Adrenal gland (tissue), 12 donors: ENCODE data around the gene PTPN20. TPM values are rescaled to one million over a fixed set of nuclear protein-coding genes. Genes with fewer than 3 reads are reported as not detected.

ENCODE experiments used
- DNase-seq, 7 donors: peaks; one replicate each; pipeline ENCODE4 v3.0.0-alpha.2; 2019 to 2020
- H3K27ac ChIP-seq, 5 donors: fragments of 200-600 bp; sonication (generic) in 4 of 5; 1 replicate in 3 of 5; 2 replicates in 2 of 5; pipeline versions ENCODE4 v1.5.1 to v1.8.0; 2016 to 2020; ENCODE audit warnings: mild to moderate bottlenecking in 1 of 5
- H3K27me3 ChIP-seq: fragments of 200-600 bp; 2 replicates; pipeline ENCODE4 v1.8.0; 2021
- H3K36me3 ChIP-seq, 2 donors: fragments of 200-600 bp; replicated peaks in 1 of 2; 1 replicate in 1 of 2; 2 replicates in 1 of 2; pipeline versions ENCODE4 v1.5.1 to v1.8.0; 2018 to 2022
- H3K4me1 ChIP-seq, 2 donors: fragments of 200-600 bp; replicated peaks in 1 of 2; 1 replicate in 1 of 2; 2 replicates in 1 of 2; pipeline versions ENCODE4 v1.5.1 to v1.8.0; 2018 to 2021
- H3K4me3 ChIP-seq, 4 donors: fragments of 200-600 bp; sonication (generic) in 3 of 4; one replicate each; pipeline ENCODE4 v1.5.1; 2016 to 2018
- H3K9me3 ChIP-seq, 3 donors: fragments of 200-600 bp; sonication (generic) in 1 of 3; replicated peaks in 1 of 3; 1 replicate in 2 of 3; 2 replicates in 1 of 3; pipeline versions ENCODE4 v1.5.1 to v1.8.0; 2016 to 2021
- POLR2A ChIP-seq, 2 donors: fragments of 450-650 bp; IDR thresholded peaks; one replicate each; pipeline ENCODE4 v1.6.1; 2017; ENCODE audit warnings: antibody characterized with exemption in 2 of 2, mild to moderate bottlenecking in 2 of 2, moderate library complexity in 1 of 2
- WGBS, 4 donors: extraction: QIAGEN DNeasy Blood & Tissue Kit in 2 of 4; methylation state at CpG; one replicate each; pipeline versions ENCODE4 v1.1.5 to v1.1.7; 2013 to 2017; 5-methylcytosine and 5-hydroxymethylcytosine counted together
- intact Hi-C, 2 donors: fragments of 100-400 bp; cut with DNase I; formaldehyde crosslinking; loops; one replicate each; pipeline versions ENCODE4 v1.14.1 to v1.15.0; 2022 to 2023
- polyA plus RNA-seq, 3 donors: library from polyadenylated mRNA; stranded (reverse); fragments of 200-250 nt in 2 of 3; fragments of 350-450 nt in 1 of 3; fragmentation: Illumina TruSeq in 1 of 3; extraction: RNeasy Lipid Tissue Mini Kit (QIAGEN cat#74804) in 1 of 3; gene quantifications; one replicate each; pipeline ENCODE4 v1.2.3, GENCODE V29; 2013 to 2014
- total RNA-seq, 9 donors: library from RNA; depleted of rRNA in 4 of 9; stranded (reverse); fragments of >200 nt in 4 of 9; fragments of 120-200 nt in 1 of 9; fragmentation: NEBNext Ultra II Directional in 1 of 9; extraction: Animal tissue kit (Norgen Biotek cat#: 25700) in 1 of 9; gene quantifications; one replicate each; pipeline versions ENCODE4 v1.1.0 to v1.2.4, GENCODE V29; 2013 to 2023
- TF ChIP-seq, protein P1 (sequence below), 6 experiments: fragments of 450-650 bp in 4 of 6; fragments of 200-600 bp in 2 of 6; sonication (generic) in 1 of 6; IDR thresholded peaks; 1 replicate in 5 of 6; 2 replicates in 1 of 6; pipeline versions ENCODE4 v1.5.1 to v1.8.0; 2016 to 2021; ENCODE audit warnings: antibody characterized with exemption in 6 of 6, mild to moderate bottlenecking in 2 of 6, moderate library complexity in 1 of 6
- donor health status: healthy with polysubstance abuse.
- donor health status: Bipolar disorder and iron deficiency.
- donor health status: DM: yes; HTN: yes; CAD: no.
- donor health status: DM: no; HTN: no; CAD: no.
- donor health status: DM: no; HTN: no; CAD: no.
- donor health status: DM: yes; HTN: yes; CAD: no.

Gene PTPN20
- total and polyA plus RNA-seq, 12 donors, result 3.2 to 27.2 (median 11.2) TPM

DNA sequence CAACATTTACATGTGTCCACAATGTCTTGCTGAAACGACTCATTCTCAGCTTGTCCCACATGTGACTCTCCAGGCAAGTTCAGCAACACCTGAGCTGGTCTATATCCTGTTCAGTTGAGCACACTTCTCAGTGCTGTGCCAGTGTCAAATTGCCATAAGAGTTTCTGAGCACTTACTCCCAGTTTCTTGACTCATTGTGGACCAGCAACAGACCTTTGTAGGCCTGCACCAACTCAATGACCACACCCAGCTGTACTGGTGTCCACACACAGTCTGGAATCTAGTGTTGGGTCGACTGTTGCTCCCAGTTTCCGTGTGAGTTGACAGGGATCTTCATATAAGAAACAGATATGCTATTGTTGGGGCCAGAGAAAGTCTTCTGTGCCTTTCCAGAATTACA lies 88.0 kb downstream of the PTPN20 start:
- Histone ChIP-seq H3K4me3 (no peak overlapping the region), H3K27ac (no peak overlapping the region), H3K36me3 (no peaks in the 10 kb centered on the region), H3K4me1 (peaks cover 0 to 14% of the 10 kb centered on the region in 2 donors), H3K27me3 (no peaks in the 10 kb centered on the region), H3K9me3 (no peaks in the 10 kb centered on the region)
- no peak for TF ChIP-seq POLR2A (IDR thresholded peaks at IDR 0.05)
- TF ChIP-seq, protein P1, sequence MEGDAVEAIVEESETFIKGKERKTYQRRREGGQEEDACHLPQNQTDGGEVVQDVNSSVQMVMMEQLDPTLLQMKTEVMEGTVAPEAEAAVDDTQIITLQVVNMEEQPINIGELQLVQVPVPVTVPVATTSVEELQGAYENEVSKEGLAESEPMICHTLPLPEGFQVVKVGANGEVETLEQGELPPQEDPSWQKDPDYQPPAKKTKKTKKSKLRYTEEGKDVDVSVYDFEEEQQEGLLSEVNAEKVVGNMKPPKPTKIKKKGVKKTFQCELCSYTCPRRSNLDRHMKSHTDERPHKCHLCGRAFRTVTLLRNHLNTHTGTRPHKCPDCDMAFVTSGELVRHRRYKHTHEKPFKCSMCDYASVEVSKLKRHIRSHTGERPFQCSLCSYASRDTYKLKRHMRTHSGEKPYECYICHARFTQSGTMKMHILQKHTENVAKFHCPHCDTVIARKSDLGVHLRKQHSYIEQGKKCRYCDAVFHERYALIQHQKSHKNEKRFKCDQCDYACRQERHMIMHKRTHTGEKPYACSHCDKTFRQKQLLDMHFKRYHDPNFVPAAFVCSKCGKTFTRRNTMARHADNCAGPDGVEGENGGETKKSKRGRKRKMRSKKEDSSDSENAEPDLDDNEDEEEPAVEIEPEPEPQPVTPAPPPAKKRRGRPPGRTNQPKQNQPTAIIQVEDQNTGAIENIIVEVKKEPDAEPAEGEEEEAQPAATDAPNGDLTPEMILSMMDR (IDR thresholded peaks at IDR 0.05), result no peak
- intact Hi-C loops, result no loop called here
- no peak for DNase-seq
- WGBS, 4 donors, result 58 to 63% (median 61%) methylated on average over 3 of the region's 3 CpGs

DNA sequence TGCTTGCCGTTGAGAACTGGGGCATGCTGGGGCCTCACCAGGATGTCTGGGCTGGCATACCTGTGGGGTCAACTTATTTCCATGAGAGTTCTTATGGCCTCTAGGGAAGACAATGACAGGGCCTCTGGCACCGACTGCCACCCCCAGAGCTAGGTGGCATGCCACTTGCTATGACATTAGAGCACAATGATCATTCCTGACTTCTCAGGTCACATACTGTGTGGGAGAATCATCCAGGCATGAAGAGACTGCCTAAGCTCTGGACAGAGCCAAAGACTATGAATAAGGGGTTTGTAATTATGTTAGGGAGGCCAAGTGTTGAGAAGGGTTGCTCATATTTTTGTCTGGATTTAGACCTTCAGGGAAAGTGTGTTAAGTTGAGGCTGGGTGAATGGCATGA lies 97.5 kb downstream of the PTPN20 start:
- DNase-seq, result no peak
- intact Hi-C loops, result no loop called here
- no peaks in the 10 kb centered on the region for H3K36me3 ChIP-seq
- H3K27me3 ChIP-seq, result no peaks in the 10 kb centered on the region
- WGBS, 4 donors, result 71 to 100% (median 86%) methylated on average over 1 to 2 of the region's 2 CpGs
- no peak overlapping the region for H3K27ac ChIP-seq
- TF ChIP-seq, protein P1 (IDR thresholded peaks at IDR 0.05), result no peak
- no peak for TF ChIP-seq POLR2A (IDR thresholded peaks at IDR 0.05)
- H3K9me3 ChIP-seq, result no peaks in the 10 kb centered on the region
- H3K4me3 ChIP-seq, result no peak overlapping the region
- no peaks in the 10 kb centered on the region for H3K4me1 ChIP-seq

DNA sequence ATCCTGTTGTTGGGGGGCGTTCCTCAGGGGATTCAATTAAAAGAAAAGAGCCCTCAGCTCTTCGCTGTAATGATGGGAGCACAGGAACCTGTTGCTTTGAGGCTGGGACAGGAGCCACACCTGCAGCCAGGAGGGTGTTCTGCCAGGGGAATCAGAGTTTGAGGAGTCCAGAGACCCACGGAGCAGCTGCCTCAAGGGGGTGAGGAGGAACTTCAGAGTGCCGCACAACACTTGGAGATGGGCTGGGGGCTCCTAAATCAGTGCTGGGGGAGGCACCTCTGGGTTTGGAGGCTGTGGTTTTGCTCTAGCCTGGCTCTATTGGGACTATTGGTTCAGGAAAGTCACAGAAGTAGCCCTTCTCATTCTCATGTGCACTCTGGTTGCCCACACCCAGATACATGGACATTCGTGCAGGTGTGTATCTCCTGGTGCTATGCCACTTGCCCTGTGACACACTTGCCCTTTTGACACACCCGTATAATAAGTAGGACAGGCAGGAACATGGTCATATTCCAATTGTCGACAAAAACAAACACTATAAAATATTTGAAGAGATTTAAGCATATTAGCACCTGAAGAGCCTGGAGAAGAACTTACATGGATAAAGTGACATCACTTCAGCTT lies 98.1 kb downstream of the PTPN20 start:
- Histone ChIP-seq H3K27me3 (no peaks in the 10 kb centered on the region), H3K4me1 (no peaks in the 10 kb centered on the region), H3K9me3 (no peaks in the 10 kb centered on the region), H3K36me3 (no peaks in the 10 kb centered on the region), H3K4me3 (no peak overlapping the region), H3K27ac (no peak overlapping the region)
- intact Hi-C loops, result no loop called here
- DNase-seq, result no peak
- 63 to 72% (median 71%) methylated on average over 7 of the region's 7 CpGs for WGBS, 4 donors
- TF ChIP-seq POLR2A (IDR thresholded peaks at IDR 0.05), result no peak
- TF ChIP-seq, protein P1 (IDR thresholded peaks at IDR 0.05), result no peak

DNA sequence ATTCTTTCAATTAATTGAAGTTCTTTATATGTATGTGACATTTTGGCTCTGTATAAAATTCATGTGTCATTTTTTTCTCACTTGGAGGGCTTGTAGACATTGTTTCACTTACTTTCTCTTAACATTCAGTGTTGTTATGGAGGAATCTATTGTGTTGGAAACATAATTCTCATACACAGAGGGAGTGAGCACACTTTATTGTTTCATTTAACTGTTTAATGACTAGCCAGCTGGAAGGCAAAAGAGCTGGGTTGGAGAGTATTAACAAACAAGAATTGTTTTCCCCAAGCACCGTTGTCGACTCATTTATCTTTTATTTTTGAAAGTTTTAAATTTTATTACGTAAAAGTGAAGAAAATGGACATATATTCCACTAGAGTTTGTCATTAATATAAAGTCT lies 98.8 kb downstream of the PTPN20 start:
- DNase-seq, result no peak
- no peak overlapping the region for H3K27ac ChIP-seq

More for the DNA sequence above, 98.8 kb downstream of the PTPN20 start:
- Histone ChIP-seq H3K27me3 (no peaks in the 10 kb centered on the region), H3K4me3 (no peak overlapping the region), H3K36me3 (no peaks in the 10 kb centered on the region), H3K9me3 (no peaks in the 10 kb centered on the region), H3K4me1 (no peaks in the 10 kb centered on the region)
- TF ChIP-seq, protein P1 (IDR thresholded peaks at IDR 0.05), result no peak
- TF ChIP-seq POLR2A (IDR thresholded peaks at IDR 0.05), result no peak
- 84 to 96% (median 91%) methylated on average over 3 of the region's 3 CpGs for WGBS, 4 donors
- intact Hi-C loops, result no loop called here
